HepG2 (cell line): Measurements from ENCODE around the gene SNCAIP. TPM values are rescaled to one million over a fixed set of nuclear protein-coding genes. Genes with fewer than 3 reads are reported as not detected.

ENCODE experiments used
- ATAC-seq: fragments of 200-7000 bp; cut with Tn5 transposase; 3 replicates; pipeline ENCODE4 v1.9.1; 2020; ENCODE audit warnings: mild to moderate bottlenecking, moderate library complexity
- BruUV-seq: library from RNA; stranded (reverse); fragments of 400-500 nt; replicated peaks from 2 replicates; lab custom pipeline; 2021; lab: Mats Ljungman, UMichigan
- CTCF ChIA-PET: fragments of 300-600 bp; formaldehyde crosslinking; extraction: SDS; loops from one replicate; lab custom pipeline; 2021; ENCODE audit warnings: low total read pairs, inconsistent platforms, low intra/inter-chr PET ratio; lab: Yijun Ruan, JAX
- POLR2A ChIA-PET: fragments of 350-600 bp; sonication (Branson Sonifier 250); formaldehyde crosslinking; loops from one replicate; lab custom pipeline; 2020; ENCODE audit warnings: antibody characterized with exemption, inconsistent platforms; lab: Yijun Ruan, JAX
- DNase-seq: peaks from one replicate; pipeline ENCODE4 v3.0.0-alpha.2; 2015; ENCODE audit warnings: low spot score
- FAIRE-seq: peaks from 3 replicates; lab custom pipeline; 2011; peaks lifted over from hg19 to GRCh38; lab: Jason Lieb, UNC
- H2AFZ ChIP-seq: one replicate; pipeline ENCODE4 v1.6.1; 2011; ENCODE audit warnings: low read length, inconsistent platforms
- H3K27ac ChIP-seq: fragments of 300-600 bp; 3 replicates; pipeline ENCODE4 v1.8.0; 2011; ENCODE audit warnings: mixed run types, mild to moderate bottlenecking, mixed read lengths, low read length, inconsistent platforms; ENCODE audit not compliant: insufficient read depth; ENCODE audit errors: extremely low read length
- H3K27me3 ChIP-seq, 2 experiments: fragments of 200-600 bp in 1 of 2; 2 replicates in 1 of 2; 3 replicates in 1 of 2; pipeline versions ENCODE4 v1.6.0 to v1.8.0; 2011; ENCODE audit warnings: low read length in 2 of 2, mild to moderate bottlenecking in 2 of 2, moderate library complexity in 2 of 2, inconsistent platforms in 1 of 2; ENCODE audit not compliant: insufficient read depth in 2 of 2, control insufficient read depth in 1 of 2
- H3K36me3 ChIP-seq, 2 experiments: fragments of 200-600 bp in 1 of 2; replicated peaks in 1 of 2; 2 replicates in 1 of 2; 3 replicates in 1 of 2; pipeline versions ENCODE4 v1.5.1 to v1.8.0; 2011; ENCODE audit warnings: low read length in 2 of 2, inconsistent platforms in 1 of 2; ENCODE audit not compliant: insufficient read depth in 2 of 2, control insufficient read depth in 1 of 2
- H3K4me1 ChIP-seq: 2 replicates; pipeline ENCODE4 v1.5.1; 2012; ENCODE audit warnings: low read length, inconsistent platforms; ENCODE audit not compliant: insufficient read depth
- H3K4me2 ChIP-seq: 2 replicates; pipeline ENCODE4 v1.6.0; 2011; ENCODE audit warnings: low read depth, low read length, inconsistent platforms
- H3K4me3 ChIP-seq, 3 experiments: fragments of 200-600 bp in 1 of 3; sonication (generic), shearing (Covaris generic) in 1 of 3; replicated peaks in 1 of 3; 2 replicates each; pipeline ENCODE4 v1.5.1; 2011 to 2016; ENCODE audit warnings: low read length in 3 of 3, inconsistent platforms in 2 of 3, low read depth in 2 of 3, mild to moderate bottlenecking in 2 of 3, control low read depth in 1 of 3, mixed read lengths in 1 of 3; ENCODE audit not compliant: insufficient read depth in 1 of 3
- H3K79me2 ChIP-seq: one replicate; pipeline ENCODE4 v1.6.1; 2011; ENCODE audit warnings: low read length, inconsistent platforms; ENCODE audit not compliant: insufficient read depth
- H3K9ac ChIP-seq: 2 replicates; pipeline ENCODE4 v1.6.0; 2011; ENCODE audit warnings: mild to moderate bottlenecking, low read depth, low read length, inconsistent platforms; ENCODE audit not compliant: insufficient read depth
- H3K9me3 ChIP-seq: 2 replicates; pipeline ENCODE4 v1.5.1; 2012; ENCODE audit warnings: mild to moderate bottlenecking, low read length
- H4K20me1 ChIP-seq: 2 replicates; pipeline ENCODE4 v1.6.0; 2011; ENCODE audit warnings: inconsistent platforms, mild to moderate bottlenecking, low read length, moderate library complexity; ENCODE audit not compliant: insufficient read depth
- SMYD3 ChIP-seq: sonication (generic); formaldehyde crosslinking; IDR thresholded peaks from 2 replicates; pipeline ENCODE4 v1.8.1; 2023; ENCODE audit warnings: mild to moderate bottlenecking, missing genetic modification reagents
- SYNCRIP ChIP-seq: fragments of 200-400 bp; formaldehyde crosslinking; IDR thresholded peaks from 2 replicates; pipeline ENCODE4 v1.6.1; 2018; ENCODE audit warnings: mild to moderate bottlenecking, low read depth, low read length; ENCODE audit not compliant: insufficient read depth
- ZMYM2 ChIP-seq: sonication (generic); formaldehyde crosslinking; IDR thresholded peaks from 2 replicates; pipeline ENCODE4 v1.8.0; 2022; ENCODE audit warnings: mild to moderate bottlenecking, missing genetic modification reagents
- ZNF431 ChIP-seq: sonication (generic); formaldehyde crosslinking; IDR thresholded peaks from 2 replicates; pipeline ENCODE4 v1.9.0; 2022; ENCODE audit warnings: missing genetic modification reagents, low read depth, mild to moderate bottlenecking, borderline replicate concordance
- WGBS: methylation state at CpG from one replicate; pipeline ENCODE4 v1.1.6; 2017; ENCODE audit warnings: low lambda C conversion rate; 5-methylcytosine and 5-hydroxymethylcytosine counted together
- in situ Hi-C: cut with HindIII; loops from 2 replicates; pipeline ENCODE4 v1.10.0; 2017; ENCODE audit warnings: low pct_unique_long_range_greater_than_20kb; ENCODE audit not compliant: extremely low pct_ligation_motif_present
- intact Hi-C: fragments of 100-400 bp; cut with micrococcal nuclease; formaldehyde crosslinking; loops from one replicate; pipeline ENCODE4 v1.10.0; 2022; ENCODE audit not compliant: unreplicated experiment
- polyA plus RNA-seq, 8 experiments: library from polyadenylated mRNA; depleted of rRNA in 3 of 8; stranded (reverse) in 7 of 8; unstranded in 1 of 8; fragments of >200 nt; fragmentation: Illumina TruSeq in 4 of 8; extraction: Trizol in 4 of 8; gene quantifications; 2 replicates each; pipeline versions ENCODE4 v1.2.1 to v1.2.3, GENCODE V29; 2011 to 2016; ENCODE audit warnings: low read depth in 4 of 8, missing spikeins in 1 of 8, mixed read lengths in 1 of 8; ENCODE audit not compliant: insufficient read depth in 1 of 8
- total RNA-seq, 5 experiments: library from RNA; depleted of rRNA; stranded (reverse); fragments of >200 nt; fragmentation: Illumina TruSeq; extraction: Trizol; gene quantifications; 2 replicates each; pipeline ENCODE4 v1.2.3, GENCODE V29; 2016; ENCODE audit warnings: low read depth in 1 of 5
- TF ChIP-seq, protein P1 (sequence below): sonication (generic); formaldehyde crosslinking; IDR thresholded peaks from 2 replicates; pipeline ENCODE4 v1.8.0; 2023; ENCODE audit warnings: mild to moderate bottlenecking, missing genetic modification reagents

Gene SNCAIP
- total and polyA plus RNA-seq, 2 of the 13 experiments (the other 11 are each of a cell fraction or from before 2014, with no cell fraction given), result not detected

DNA sequence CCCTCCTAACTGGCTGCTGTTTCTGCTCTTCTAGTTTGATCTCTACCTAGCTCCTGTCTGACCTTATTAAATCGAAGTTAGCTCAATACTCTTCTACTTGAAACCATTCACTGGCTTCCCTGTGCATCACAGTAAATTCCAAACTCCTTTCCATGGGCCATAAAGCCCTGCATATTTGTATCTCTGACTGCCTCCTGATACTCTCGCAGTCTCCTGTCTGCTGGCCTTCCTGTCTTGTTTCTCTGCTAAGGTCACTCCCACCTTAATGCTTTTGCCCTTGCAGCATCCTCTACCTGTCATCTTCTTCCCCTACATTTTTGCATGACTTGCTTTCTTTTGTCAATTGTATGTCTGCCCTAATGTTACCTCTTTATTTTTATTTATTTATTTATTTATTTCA lies 44.8 kb downstream of the SNCAIP start:
- H3K9ac ChIP-seq, result no peak overlapping the region
- no peak overlapping the region for H2AFZ ChIP-seq
- no peak for FAIRE-seq
- H3K27me3 ChIP-seq, result no peaks in the 10 kb centered on the region; a peak in 1 of 5 replicates
- H3K79me2 ChIP-seq, result no peaks in the 10 kb centered on the region
- no peaks in the 10 kb centered on the region for H4K20me1 ChIP-seq
- no peaks in the 10 kb centered on the region for H3K9me3 ChIP-seq
- ATAC-seq, result no peak
- no peak overlapping the region for H3K4me3 ChIP-seq
- ChIA-PET CTCF (no interaction called here), POLR2A (no interaction called here)
- no peak overlapping the region for H3K4me2 ChIP-seq
- DNase-seq, result no peak
- in situ Hi-C loops (no loop called here), intact Hi-C loops (no loop called here)
- 40% methylated on average over 2 of the region's 2 CpGs for WGBS
- H3K4me1 ChIP-seq, result no peaks in the 10 kb centered on the region
- H3K27ac ChIP-seq, result no peak overlapping the region
- no TSS peak for BruUV-seq
- no peaks in the 10 kb centered on the region for H3K36me3 ChIP-seq
- TF ChIP-seq, protein P1, sequence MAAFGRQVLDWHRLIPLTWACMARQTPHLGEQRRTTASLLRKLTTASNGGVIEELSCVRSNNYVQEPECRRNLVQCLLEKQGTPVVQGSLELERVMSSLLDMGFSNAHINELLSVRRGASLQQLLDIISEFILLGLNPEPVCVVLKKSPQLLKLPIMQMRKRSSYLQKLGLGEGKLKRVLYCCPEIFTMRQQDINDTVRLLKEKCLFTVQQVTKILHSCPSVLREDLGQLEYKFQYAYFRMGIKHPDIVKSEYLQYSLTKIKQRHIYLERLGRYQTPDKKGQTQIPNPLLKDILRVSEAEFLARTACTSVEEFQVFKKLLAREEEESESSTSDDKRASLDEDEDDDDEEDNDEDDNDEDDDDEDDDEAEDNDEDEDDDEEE (CRISPR knock-in tag), result no peak
- TF ChIP-seq ZMYM2 (CRISPR knock-in tag) (no peak), SYNCRIP (no peak)

DNA sequence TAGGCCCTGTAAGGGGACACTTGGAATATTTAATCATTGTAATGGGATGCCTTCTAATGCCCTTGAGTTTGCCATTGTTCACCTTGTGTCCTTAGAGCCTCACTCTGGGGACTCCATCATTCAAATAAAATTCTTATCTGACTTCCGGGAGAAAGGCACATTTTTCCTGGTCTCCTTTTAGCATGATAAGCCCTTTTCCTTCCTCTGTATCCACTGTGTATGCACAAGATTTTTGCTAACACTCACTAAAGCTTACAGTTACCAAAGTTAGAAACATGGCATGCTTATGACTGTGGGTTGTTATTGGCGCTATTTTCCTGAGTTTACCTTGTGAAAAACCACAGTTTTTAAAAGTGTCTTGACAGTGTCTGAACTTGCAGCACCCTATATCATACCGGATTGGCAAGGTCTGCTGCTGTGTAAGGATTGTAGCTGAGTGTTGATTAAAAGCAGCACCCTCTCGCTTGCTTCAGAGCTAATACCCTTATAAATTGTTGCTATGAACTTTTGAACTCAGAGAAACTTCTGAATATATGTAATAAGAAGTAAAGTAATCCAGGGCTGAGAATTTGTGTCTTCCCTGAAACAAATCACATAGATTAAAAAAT lies 46.4 kb downstream of the SNCAIP start:
- Histone ChIP-seq H3K27ac (no peak overlapping the region), H3K79me2 (no peaks in the 10 kb centered on the region), H3K27me3 (no peaks in the 10 kb centered on the region; a peak in 1 of 5 replicates), H3K4me1 (no peaks in the 10 kb centered on the region), H3K4me2 (no peak overlapping the region), H3K9me3 (no peaks in the 10 kb centered on the region), H4K20me1 (no peaks in the 10 kb centered on the region), H3K36me3 (no peaks in the 10 kb centered on the region), H3K4me3 (no peak overlapping the region), H3K9ac (no peak overlapping the region), H2AFZ (no peak overlapping the region)
- ATAC-seq (no peak), DNase-seq (no peak), FAIRE-seq (no peak)
- in situ Hi-C loops (no loop called here), intact Hi-C loops (no loop called here)
- WGBS, result 12% methylated on average over 4 of the region's 4 CpGs
- ChIA-PET CTCF (no interaction called here), POLR2A (no interaction called here)
- no TSS peak for BruUV-seq
- no peak for TF ChIP-seq SMYD3
- TF ChIP-seq ZNF431 (CRISPR knock-in tag), result no peak
